HepG2 (cell line): ENCODE results near the gene MYL9. TPM values are rescaled to one million over a fixed set of nuclear protein-coding genes. Genes with fewer than 3 reads are reported as not detected.

Source experiments
- AKAP8 ChIP-seq: sonication (generic); formaldehyde crosslinking; IDR thresholded peaks from 2 replicates; pipeline ENCODE4 v1.5.1; 2020; ENCODE audit warnings: mild to moderate bottlenecking, missing genetic modification reagents
- CAMTA2 ChIP-seq: sonication (generic); formaldehyde crosslinking; IDR thresholded peaks from 2 replicates; pipeline ENCODE4 v1.4.0; 2020; ENCODE audit warnings: mild to moderate bottlenecking, missing genetic modification reagents, borderline replicate concordance
- DMAP1 ChIP-seq: IDR thresholded peaks from 2 replicates; pipeline ENCODE4 v1.6.1; 2016
- KDM5B ChIP-seq: sonication (generic); formaldehyde crosslinking; IDR thresholded peaks from 2 replicates; pipeline ENCODE4 v1.4.0; 2020; ENCODE audit warnings: missing genetic modification reagents, mild to moderate bottlenecking, borderline replicate concordance
- MED8 ChIP-seq: sonication (generic); formaldehyde crosslinking; IDR thresholded peaks from 2 replicates; pipeline ENCODE4 v1.8.1; 2023; ENCODE audit warnings: mild to moderate bottlenecking, missing genetic modification reagents; ENCODE audit not compliant: insufficient replicate concordance
- MEIS2 ChIP-seq: sonication (generic); formaldehyde crosslinking; IDR thresholded peaks from 2 replicates; pipeline ENCODE4 v1.9.0; 2021; ENCODE audit warnings: mild to moderate bottlenecking, missing genetic modification reagents
- RAD21 ChIP-seq: fragments of 450-650 bp; formaldehyde crosslinking; IDR thresholded peaks from 2 replicates; pipeline ENCODE4 v1.5.0; 2020; ENCODE audit warnings: mild to moderate bottlenecking
- RBFOX2 ChIP-seq: fragments of 200-400 bp; formaldehyde crosslinking; IDR thresholded peaks from 2 replicates; pipeline ENCODE4 v1.6.1; 2017; ENCODE audit warnings: low read depth, mild to moderate bottlenecking, low read length
- RBM39 ChIP-seq: fragments of 200-400 bp; formaldehyde crosslinking; IDR thresholded peaks from one replicate; pipeline ENCODE4 v1.6.1; 2018; ENCODE audit warnings: antibody characterized with exemption, mild to moderate bottlenecking, low read depth, low read length; ENCODE audit not compliant: poor library complexity, severe bottlenecking
- RFXAP ChIP-seq: sonication (generic); formaldehyde crosslinking; IDR thresholded peaks from 2 replicates; pipeline ENCODE4 v1.4.0; 2020; ENCODE audit warnings: missing genetic modification reagents, borderline replicate concordance
- SRF ChIP-seq: IDR thresholded peaks from 2 replicates; pipeline ENCODE4 v1.6.1; 2011; ENCODE audit warnings: mild to moderate bottlenecking, low read depth, low read length, moderate library complexity
- ZBTB49 ChIP-seq: sonication (generic); formaldehyde crosslinking; IDR thresholded peaks from 2 replicates; pipeline ENCODE4 v1.4.0; 2020; ENCODE audit warnings: missing genetic modification reagents, borderline replicate concordance
- ZNF333 ChIP-seq: sonication (generic); formaldehyde crosslinking; IDR thresholded peaks from 2 replicates; pipeline ENCODE4 v1.4.0; 2020; ENCODE audit warnings: mild to moderate bottlenecking, missing genetic modification reagents, borderline replicate concordance
- ZNF550 ChIP-seq: sonication (generic); formaldehyde crosslinking; IDR thresholded peaks from 2 replicates; pipeline ENCODE4 v1.4.0; 2020; ENCODE audit warnings: mild to moderate bottlenecking, missing genetic modification reagents, borderline replicate concordance
- ZNF572 ChIP-seq: sonication (generic); formaldehyde crosslinking; IDR thresholded peaks from 2 replicates; pipeline ENCODE4 v1.5.1; 2020; ENCODE audit warnings: mild to moderate bottlenecking, missing genetic modification reagents
- ZNF777 ChIP-seq: sonication (generic); formaldehyde crosslinking; IDR thresholded peaks from 2 replicates; pipeline ENCODE4 v1.4.0; 2020; ENCODE audit warnings: missing genetic modification reagents
- ZNF839 ChIP-seq: sonication (generic); formaldehyde crosslinking; IDR thresholded peaks from 2 replicates; pipeline ENCODE4 v1.4.0; 2020; ENCODE audit warnings: missing genetic modification reagents, mild to moderate bottlenecking, borderline replicate concordance
- polyA plus RNA-seq, 8 experiments: library from polyadenylated mRNA; depleted of rRNA in 3 of 8; stranded (reverse) in 7 of 8; unstranded in 1 of 8; fragments of >200 nt; fragmentation: Illumina TruSeq in 4 of 8; extraction: Trizol in 4 of 8; gene quantifications; 2 replicates each; pipeline versions ENCODE4 v1.2.1 to v1.2.3, GENCODE V29; 2011 to 2016; ENCODE audit warnings: low read depth in 4 of 8, missing spikeins in 1 of 8, mixed read lengths in 1 of 8; ENCODE audit not compliant: insufficient read depth in 1 of 8
- total RNA-seq, 5 experiments: library from RNA; depleted of rRNA; stranded (reverse); fragments of >200 nt; fragmentation: Illumina TruSeq; extraction: Trizol; gene quantifications; 2 replicates each; pipeline ENCODE4 v1.2.3, GENCODE V29; 2016; ENCODE audit warnings: low read depth in 1 of 5

MYL9 gene
- total and polyA plus RNA-seq, 2 of the 13 experiments (the other 11 are each of a cell fraction or from before 2014, with no cell fraction given), result 0.87 to 2.2 TPM

GRCh38 chr20:36541227-36541767 lies at the start of gene MYL9 (continued):
- TF ChIP-seq RFXAP (CRISPR knock-in tag), result no peak
- TF ChIP-seq RAD21 (CRISPR knock-in tag), result no peak
- no peak for TF ChIP-seq MEIS2
- TF ChIP-seq DMAP1, result no peak
- TF ChIP-seq KDM5B, result no peak
- TF ChIP-seq ZBTB49 (CRISPR knock-in tag), result no peak
- TF ChIP-seq RBFOX2, result peak; percentile 65
- peak; percentile 27 for TF ChIP-seq MED8 (CRISPR knock-in tag)
- no peak for TF ChIP-seq ZNF572 (CRISPR knock-in tag)
- TF ChIP-seq ZNF777 (CRISPR knock-in tag), result peak; percentile 51; the same call in 1 of the 2 replicates
- TF ChIP-seq ZNF333 (CRISPR knock-in tag), result peak; percentile 73; the same call in 1 of the 2 replicates
- TF ChIP-seq ZNF839, result 0 out of 2 replicates have a peak, but pooled peaks have one; percentile 31
- TF ChIP-seq ZNF550, result no peak
- peak; percentile 59; the same call in 1 of the 2 replicates for TF ChIP-seq SRF
- TF ChIP-seq CAMTA2 (CRISPR knock-in tag), result 0 out of 2 replicates have a peak, but pooled peaks have one; percentile 59
- peak; percentile 2 for TF ChIP-seq RBM39
- TF ChIP-seq AKAP8 (CRISPR knock-in tag), result 0 out of 2 replicates have a peak, but pooled peaks have one; percentile 20
- TF ChIP-seq, all 625 proteins: peak for 16
